Measurements from ENCODE around the gene FAM184B.
"Not testable (repeated sequence)": the region's sequence is repeated elsewhere in the genome, so short reads cannot be mapped to it uniquely, and the experiment has no call there.

The FAM184B gene

DNA sequence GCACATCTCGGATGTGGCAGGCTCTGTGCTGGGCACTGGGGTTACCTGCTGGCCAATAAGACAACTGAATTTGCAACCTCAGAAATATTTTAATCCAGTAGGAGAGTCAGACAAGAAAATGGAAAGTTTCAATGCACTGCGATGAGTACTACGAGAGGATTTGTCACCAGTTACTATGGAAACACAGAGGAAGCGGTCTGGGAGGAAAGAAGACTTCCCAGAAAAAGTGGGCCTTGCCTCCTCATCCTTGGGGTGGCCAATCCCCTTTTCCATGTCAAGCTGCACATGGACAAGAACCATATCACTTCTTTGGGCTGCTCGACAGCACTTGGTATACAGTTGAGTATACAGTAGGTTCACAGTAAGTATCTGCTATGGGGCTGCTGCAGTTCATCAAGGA lies 67.6 kb downstream of the FAM184B start:
- DNase-seq = no peak

DNA sequence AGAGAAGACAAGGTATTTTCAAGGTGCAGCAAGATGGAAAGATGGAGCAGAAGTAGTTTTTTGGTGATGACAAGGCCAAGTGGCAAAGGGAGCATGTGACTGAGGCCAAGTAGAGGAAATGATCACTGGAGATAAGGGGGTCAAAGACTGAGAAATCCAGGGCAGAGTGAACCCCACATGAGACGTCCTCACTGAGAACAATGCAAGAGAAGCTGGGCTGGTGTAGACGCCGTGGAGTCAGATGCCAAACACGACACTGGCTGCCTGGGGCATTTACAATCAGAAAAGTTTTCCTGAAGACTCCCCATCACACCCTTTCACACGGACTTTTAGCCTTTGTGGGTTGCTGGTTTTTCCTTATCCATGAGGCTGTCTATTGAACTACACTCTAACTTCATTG lies 69.3 kb downstream of the FAM184B start:
- no peak for DNase-seq

- not testable (repeated sequence) for DNase-seq
These were observed 70.2 kb downstream of the FAM184B start for GRCh38 chr4:17711206-17711605.

DNA sequence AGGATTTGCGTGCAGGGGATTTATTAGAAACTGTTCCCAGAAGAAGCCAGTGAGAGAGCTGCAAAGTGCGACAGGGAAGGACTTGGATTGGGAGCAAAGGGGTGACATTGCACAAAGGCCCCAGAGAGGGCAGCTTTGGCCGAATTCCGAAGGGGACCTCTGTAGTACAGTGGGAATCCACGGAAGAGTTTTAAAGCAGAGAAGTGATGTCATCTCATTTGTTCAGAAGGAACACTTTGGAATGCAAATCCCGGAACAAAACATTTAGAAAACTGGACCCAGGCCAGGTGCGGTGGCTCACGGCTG lies 71.7 kb downstream of the FAM184B start:
- DNase-seq = no peak

- DNase-seq = no peak
These were observed 72.2 kb downstream of the FAM184B start for GRCh38 chr4:17708992-17709762.

DNA sequence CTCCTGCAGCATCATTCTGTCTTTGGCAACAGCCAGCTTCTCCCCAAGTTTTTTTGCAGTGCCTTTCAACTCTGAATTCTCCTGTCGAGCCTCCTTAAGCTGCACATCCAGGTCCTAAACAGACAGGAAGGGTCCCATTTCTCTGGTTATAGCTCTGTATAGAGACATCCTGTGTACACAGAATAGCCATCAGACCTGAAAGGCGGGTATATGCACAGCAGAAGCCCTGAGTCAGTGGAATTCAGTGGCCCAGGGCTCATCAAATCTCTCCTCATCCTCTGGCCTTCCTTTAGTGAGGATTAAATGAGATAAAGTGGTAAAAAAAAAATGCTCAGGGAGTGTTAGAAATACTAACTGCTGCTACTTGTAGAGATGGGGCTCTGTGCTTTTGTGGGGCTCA lies 73.8 kb downstream of the FAM184B start:
- DNase-seq = no peak

GRCh38 chr4:17705107-17705506 lies 76.3 kb downstream of the FAM184B start:
- no peak for DNase-seq

GRCh38 chr4:17704020-17704650 lies 77.3 kb downstream of the FAM184B start:
- DNase-seq = no peak

DNA sequence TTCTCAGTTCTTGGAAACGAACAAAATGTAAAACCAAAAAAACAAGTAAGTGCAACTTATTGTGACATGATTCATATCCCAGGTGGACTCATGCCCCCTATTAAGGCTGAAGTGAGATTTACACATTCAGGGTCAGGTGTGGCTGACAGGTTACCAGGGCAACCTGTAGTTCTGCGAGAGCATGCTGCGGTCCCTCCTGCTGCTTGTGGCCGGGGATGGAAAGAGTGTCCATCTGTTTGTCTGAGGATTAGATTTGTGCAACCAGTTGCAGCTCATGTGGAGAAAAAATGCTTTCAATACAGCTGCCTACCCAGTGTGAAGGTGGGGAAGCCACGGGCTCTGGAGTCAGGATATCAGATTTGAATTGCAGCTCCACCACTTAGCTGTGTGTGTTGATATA lies 78.8 kb downstream of the FAM184B start:
- DNase-seq = no peak

- no peak for DNase-seq
These were observed 79.5 kb downstream of the FAM184B start for GRCh38 chr4:17701882-17702281.

DNA sequence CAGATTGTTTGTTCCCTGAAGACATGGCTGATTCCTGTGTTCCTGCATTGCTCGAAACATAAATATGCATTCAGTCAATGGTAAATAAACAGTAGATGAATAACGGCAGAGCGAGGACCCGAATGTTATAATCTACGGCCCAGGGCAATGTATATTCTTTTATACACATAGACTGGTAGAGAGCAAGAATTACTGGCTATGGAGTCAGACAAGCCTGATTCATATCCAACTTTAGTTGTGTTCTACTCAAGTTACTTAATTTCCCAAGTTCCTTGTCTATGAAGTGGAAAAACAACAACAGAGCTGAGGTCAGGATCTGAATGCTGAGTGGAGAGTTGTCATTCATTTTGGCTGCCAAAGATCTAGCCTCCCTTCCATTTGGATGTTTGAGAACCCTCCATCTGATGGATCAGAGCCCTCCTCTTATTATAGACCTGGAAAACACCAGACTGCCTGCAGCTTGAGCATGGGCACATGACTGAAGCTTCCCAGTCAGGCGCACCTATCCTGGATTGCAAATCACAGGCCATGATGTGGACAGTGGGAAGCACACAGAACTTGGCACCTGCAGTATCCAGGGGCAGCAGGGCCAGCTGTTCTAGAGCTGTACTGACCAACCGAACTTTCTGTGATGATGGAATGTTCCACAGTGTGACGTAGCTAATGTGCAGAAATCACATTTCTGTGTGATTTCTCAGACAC lies 80.1 kb downstream of the FAM184B start:
- DNase-seq = no peak

DNA sequence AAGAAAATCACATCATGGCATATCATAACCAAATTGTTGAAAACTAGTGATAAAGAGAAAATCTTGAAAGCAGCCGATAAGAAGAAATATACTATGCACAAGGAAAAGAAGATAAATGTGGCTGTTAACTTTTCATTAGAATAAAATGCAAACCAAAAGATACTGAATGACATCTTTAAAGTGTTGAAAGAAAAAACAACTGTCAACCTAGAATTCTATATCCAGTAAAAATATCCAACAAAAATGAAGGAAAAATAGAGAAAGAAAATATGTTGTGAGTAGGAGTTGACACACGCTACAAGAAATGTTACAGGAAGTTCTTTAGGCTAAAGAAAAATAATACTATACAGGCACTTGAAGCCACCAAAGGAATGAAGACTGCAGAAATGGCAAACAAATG lies 82.0 kb downstream of the FAM184B start:
- DNase-seq = no peak

- no peak for DNase-seq
These were observed 83.3 kb downstream of the FAM184B start for GRCh38 chr4:17698116-17698515.

DNA sequence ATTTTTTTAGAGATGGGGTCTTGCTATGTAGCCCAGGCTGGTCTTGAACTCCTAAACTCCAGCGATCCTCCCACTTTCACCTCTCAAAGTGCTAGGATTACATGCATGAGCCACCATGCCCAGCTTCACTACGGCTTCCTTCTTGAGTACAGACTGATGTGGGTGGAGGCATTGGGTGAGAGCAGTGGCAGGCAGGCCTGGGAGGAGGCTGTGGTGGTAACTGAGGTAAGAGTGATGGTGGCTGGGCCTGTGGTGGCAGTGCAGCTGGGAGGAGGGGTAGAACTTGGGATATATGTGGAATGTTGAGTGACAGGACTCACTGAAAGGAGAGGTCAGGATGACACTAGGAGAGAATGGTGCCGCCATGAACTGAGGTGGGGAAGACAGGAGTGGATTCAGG lies 86.1 kb downstream of the FAM184B start:
- DNase-seq = no peak

- DNase-seq = no peak
These were observed 86.9 kb downstream of the FAM184B start for GRCh38 chr4:17694552-17694951.

GRCh38 chr4:17690898-17691297 lies 90.5 kb downstream of the FAM184B start:
- no peak for DNase-seq

GRCh38 chr4:17690135-17690534 lies 91.3 kb downstream of the FAM184B start:
- no peak for DNase-seq

DNA sequence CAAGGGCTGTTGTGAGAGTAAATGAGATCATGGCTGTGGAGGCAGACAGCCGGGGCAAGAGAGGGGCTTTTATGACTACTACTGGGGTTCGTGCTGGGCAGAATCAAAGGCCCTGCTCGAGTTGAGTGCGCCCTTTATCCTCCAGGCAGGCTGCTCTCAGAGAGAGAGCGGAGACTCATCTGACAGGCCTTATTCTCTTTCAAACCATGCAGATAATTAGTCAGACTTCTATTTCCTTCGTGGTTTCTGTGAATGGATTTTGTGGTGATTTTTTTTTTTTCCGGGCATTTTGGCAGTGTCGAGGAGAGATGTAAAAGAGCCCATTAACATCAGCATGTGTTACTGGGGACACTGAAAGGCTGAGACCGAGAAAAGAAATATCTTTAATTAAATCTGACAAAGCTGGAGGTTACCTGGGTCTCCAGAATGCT lies 93.4 kb downstream of the FAM184B start:
- no peak for DNase-seq

- no peak for DNase-seq
These were observed 94.1 kb downstream of the FAM184B start for GRCh38 chr4:17687237-17687857.

DNA sequence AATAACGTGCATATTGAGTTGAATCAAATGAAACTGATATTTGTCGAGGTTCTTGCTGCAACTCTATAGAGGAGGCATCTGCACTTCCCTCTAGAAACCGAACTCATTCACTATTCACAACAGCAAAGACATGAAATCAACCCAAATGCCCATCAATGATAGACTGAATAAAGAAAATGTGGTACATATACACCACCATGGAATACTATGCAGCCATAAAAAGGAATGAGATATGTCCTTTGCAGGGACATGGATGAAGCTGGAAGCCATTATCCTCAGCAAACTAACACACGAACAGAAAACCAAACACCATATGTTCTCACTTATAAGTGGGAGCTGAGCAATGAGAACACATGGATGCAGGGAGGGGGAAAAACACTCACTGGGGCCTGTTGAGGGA lies 96.8 kb downstream of the FAM184B start:
- DNase-seq = not testable (repeated sequence)

- no peak for DNase-seq
These were observed 99.2 kb downstream of the FAM184B start for GRCh38 chr4:17682222-17682566.

DNA sequence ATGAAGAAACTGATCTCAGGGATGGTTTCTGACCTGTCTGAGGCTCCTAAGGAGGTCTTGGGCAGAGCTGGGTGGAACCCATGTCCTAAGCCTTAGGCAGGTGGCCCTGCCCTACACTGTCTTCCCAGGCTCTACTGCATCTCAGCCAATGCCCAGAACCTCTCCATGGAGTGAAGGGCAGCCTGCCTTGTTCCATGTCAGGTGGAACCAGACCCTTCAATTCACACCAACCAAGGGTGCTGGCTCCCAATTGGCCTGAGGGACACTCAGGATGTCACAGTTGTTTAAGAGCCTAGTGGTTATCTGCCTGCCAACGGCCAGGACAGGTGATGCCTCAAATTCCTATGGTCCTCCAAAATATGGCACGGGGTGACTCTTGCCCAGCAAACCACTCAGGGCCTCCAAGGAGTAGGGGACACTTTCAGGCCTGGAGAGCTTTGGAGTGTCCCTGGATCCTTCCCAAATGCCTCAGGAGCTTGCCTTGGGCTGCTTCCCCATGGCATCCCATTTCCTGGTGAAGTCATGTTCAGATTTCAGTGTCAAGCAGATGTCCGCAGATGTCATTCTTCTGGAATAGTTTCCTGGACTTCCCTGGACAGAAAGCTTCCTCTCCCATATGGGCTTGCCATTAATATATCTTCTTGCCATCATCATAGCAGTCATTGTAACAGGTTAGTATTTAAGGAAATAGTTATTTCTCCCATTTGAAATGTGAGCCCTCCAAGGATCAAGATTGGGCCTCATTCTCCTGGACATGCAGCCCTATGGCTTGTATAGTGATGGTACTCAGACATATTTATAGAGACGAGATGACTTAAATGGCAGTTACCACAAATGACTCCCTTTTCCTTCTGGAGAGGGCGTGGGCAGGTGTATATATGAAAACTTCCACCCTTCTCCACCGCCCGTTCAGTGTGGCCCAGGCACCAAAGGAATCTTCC lies 99.9 kb downstream of the FAM184B start:
- DNase-seq = no peak

All from stimulated activated CD4-positive, alpha-beta T cell treated with anti-CD3 and anti-CD28 coated beads, Interleukin-4, amount 100 ng/mL, for 24 hours (primary cell).